HG03442 (cell line): ENCODE measurements around the gene PWWP2B.

Experiments
- ATAC-seq: cut with Tn5 transposase; IDR thresholded peaks from one replicate; pipeline ENCODE4 v1.9.1; 2021; ENCODE audit warnings: mild to moderate bottlenecking, moderate library complexity; ENCODE audit not compliant: unreplicated experiment

Gene PWWP2B

DNA sequence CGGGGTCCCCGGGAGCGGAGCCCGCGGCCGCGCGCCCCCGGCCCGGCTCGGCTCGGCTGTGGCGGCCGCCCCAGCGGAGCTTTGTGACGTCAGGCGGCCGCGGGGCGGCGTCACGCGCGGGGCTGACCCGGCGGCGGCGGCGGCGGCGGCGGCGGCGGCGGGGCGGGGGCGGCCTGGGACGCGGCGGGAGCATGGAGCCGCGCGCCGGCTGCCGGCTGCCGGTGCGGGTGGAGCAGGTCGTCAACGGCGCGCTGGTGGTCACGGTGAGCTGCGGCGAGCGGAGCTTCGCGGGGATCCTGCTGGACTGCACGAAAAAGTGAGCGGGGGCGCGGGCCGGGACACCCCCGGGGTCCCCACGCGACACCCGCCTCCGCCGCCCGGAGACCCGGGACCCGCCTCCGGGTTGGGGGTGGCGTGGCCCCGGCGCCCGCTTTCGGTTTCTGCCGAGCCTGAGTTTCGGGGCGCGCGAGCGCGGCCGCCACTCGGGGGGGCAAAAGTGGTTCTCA, at the start of gene PWWP2B:
Gene PWWP2B, plus strand, starts transcription at position 165 of the 506 bp plus-strand sequence. Its CDS starts 27 bp downstream, at position 192.
- peak; percentile 26 for ATAC-seq

DNA sequence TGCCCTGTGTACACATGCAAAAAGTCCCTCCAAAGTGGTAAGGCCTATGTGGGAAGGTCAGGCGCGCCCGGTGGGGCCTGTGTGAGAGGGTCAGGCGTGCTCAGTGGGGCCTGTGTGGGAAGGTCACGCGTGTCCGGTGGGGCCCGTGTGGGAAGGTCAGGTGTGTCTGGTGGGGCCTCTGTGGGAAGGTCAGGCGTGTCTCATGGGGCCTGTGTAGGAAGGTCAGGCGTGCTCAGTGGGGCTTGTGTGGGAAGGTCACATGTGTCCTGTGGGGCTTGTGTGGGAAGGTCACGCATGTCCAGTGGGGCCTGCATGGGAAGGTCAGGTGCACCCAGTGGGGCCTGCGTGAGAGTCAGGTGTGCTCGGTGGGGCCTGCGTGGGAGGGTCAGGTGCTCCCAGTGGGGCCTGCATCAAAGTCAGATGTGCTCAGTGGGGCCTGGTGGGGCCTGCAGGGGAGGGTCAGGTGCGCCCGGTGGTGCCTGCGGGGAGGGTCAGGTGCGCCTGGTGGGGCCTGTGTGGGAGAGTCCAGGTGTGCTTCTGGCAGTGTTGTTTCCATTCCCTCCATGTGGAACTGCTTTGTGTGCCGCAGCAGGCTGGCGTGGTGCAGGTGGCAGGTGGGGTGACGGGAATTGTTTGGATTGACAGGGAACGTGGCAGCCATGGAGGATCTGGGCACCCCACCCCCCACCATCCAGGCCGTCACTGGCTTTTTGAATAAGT, 49.6 kb upstream of the PWWP2B start:
- ATAC-seq: no peak

DNA sequence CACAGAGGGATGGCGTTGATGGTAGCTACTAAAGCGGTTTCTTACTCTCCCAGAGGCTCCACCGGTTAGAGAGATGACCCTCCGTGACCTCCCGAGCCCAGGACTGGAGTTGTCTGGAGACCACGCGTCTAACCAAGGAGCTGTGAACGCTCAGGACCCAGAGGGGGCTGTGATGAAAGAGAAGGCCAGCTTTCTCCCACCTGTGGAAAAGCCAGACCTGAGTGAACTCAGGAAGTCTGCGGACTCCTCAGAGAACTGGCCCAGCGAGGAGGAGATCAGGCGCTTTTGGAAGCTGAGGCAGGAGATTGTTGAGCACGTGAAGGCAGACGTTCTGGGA, 49.1 kb upstream of the PWWP2B start:
- no peak for ATAC-seq

DNA sequence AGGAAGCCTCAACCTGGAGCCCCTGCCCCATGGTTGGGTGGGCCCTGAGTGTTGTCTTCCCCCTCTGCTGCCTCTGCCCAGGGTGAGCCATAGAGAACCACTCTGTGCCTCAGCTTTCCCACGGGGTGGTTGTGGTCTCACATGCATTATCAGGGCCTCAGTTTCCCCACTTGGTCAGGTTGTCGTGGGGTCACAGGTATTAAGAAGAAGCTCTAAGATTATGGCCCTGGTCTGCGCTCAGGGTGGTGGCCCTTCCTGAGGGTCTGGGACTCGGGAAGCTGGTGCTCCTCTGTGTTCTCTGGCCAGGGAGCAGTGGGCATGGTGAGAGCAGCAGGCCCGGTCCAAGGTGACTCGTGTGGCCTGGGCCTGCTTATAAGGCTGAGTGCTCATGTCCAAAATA, 47.2 kb upstream of the PWWP2B start:
- ATAC-seq: no peak

DNA sequence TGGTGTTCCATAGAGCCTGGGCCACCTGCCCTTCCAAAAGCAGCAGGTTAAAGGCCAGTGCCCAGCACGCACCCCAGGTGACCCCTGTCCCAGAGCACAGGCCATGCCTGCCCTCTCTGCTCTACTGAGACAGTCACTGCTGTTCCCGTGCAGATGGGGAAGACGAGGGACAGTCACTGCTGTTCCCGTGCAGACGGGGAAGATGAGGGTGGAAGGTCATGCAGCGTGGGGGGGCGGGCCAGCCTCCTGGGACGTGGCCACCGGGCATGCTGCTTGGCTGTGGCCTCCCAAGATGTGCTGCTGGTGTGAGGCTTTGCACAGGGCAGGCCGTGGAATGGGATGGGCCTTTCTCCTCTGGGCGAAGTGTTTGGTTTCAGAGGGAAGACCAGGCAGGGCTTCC, 46.6 kb upstream of the PWWP2B start:
- ATAC-seq: no peak

DNA sequence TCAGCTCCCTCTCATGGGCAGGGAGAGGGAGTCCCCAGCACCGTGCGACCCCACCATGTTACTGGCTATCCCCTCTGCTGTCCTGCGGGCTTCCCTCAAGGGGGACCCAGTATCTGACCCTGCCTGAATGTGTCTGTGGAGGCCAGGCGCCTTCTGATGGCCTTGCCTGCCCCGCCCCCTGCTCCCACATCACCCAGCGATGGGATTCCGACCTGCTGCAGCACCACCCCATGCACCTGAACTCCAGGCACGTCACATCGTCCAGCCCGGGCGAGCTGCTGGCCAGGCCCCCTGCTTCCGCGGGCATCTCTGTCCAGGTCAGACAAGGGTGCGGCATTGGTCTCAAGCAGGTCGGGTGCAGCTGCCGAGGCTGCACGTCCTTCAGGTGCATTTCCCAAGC, 46.1 kb upstream of the PWWP2B start:
- ATAC-seq: no peak

DNA sequence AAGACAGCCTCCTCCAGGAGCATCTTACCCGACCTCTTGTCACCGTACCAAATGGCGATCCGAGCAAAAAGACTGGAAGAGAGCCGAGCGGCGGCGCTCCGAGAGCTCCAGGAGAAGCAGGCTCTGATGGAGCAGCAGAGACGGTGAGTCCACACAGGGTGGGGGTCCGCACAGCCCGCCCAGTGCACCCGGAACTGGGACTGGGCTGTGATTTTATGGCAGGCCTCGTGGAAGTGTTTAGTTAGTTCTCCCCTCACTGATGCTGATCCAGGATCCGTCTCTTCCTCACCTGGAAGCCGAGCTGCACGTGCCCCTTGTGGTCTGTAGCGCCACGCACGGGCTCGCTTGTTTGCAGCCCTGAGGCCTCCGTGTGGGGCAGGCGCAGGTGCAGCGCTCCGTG, 45.4 kb upstream of the PWWP2B start:
- ATAC-seq: no peak

DNA sequence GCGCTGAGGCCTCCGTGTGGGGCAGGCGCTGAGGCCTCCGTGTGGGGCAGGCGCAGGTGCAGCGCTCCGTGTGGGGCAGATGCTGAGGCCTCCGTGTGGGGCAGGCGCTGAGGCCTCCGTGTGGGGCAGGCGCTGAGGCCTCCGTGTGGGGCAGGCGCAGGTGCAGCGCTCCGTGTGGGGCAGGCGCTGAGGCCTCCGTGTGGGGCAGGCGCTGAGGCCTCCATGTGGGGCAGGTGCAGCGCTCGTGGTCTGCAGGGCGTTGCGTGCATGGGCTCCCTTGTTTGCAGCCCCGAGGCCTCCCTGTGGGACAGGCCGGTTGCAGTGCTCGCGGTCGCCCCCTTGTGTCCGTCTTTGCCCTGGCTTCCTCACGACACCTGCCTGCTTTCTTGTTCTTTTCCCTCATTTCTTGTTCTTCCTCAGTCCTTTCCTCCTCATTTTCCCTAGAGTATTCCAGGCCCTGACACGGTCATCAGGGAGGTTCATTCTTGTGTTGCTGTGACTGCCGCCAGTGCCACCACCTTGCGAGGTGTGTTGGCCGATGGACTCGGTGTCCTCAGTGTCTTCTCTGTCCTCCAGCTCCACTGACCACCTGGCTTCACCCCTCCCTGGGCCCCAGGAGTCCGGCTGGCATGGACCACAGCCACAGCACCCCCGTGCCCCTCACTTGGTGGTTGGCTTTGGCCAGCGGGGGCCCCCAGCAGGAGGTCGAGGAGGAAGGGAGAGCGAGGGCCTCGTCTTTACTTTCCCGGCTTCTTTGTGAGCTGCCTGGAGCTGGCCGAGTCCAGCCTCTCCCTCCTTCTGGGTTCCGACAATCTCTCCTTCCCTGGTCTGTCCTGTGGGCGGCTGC, 44.3 kb upstream of the PWWP2B start:
- peak; percentile 55 for ATAC-seq

DNA sequence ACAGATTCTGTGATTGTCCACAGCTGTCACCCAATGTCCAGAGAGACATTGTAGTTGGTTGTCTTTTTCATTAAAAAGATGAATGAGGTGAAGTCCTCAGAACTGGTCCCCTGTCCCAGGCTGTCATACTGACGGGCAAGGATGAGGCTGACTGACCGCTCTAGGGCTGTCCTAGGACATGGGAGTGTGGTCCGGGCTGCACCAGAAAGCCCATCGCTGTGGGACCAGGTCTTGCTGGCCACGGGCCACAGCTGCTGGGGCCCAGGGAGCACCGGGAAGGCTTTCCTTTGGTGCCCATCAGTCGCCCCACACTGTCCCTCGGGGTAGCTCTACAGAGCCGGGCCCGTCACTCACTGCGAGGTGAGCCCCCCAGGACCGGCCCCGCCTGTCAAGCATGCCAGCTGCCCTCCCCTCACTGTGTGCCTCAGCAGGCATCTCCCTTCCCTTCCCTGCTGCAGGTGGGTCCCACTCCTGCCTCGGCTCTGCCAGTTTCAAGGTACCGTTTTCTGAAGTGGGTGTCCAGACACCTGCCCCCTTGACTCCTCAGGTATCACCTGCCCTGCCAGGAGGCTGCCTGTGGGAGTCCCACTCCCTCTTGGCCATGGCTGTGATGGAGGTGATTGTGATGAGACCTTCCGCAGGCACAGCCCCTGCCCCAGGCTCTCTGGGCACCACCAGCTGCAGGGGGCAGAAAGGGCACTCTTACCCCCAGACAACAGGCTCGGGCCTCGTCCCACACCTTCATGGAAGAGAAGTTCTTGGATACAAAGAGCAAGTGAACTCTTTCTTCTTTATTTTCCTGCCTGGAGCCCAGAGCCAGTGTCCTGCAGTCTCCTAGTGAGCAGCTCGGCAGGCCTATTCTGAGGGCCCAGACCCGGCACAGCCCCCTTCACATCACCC, 43.3 kb upstream of the PWWP2B start:
- no peak for ATAC-seq

DNA sequence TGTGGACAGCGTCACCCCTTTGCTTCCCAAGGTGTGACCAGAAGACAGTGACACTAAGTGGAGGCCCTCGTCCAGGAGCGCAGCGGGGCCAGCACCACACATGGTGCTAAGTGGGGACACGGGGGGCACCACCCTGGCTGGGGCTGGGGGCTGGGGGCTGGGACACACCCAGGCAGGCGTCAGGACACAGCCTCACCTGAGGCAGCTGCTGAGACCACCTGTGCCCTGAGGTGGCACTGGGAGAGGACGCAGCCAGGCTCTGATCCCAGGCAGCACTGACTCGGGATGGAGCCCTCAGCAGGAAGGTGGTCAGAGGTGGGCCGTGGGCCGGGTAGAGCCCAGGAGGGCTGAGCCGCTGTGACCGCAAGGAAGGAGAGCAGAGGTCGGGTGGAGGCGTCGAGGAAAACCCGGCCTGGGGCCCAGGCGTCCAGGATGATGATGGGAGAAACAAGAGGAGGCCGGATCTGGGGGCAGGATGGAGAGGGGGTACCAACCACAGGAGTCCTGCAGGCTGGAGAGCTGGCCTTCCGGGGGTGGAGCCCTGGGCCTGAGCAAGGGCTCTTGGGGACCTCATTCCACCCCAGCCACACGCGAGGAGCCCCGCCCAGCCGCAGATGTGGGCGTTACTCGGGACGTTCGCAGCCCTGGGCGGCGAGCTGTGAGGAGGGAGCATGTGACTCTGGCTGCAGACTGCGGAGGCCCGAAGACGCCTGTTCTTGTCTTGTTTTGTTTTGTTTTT, 42.5 kb upstream of the PWWP2B start:
- no peak for ATAC-seq

DNA sequence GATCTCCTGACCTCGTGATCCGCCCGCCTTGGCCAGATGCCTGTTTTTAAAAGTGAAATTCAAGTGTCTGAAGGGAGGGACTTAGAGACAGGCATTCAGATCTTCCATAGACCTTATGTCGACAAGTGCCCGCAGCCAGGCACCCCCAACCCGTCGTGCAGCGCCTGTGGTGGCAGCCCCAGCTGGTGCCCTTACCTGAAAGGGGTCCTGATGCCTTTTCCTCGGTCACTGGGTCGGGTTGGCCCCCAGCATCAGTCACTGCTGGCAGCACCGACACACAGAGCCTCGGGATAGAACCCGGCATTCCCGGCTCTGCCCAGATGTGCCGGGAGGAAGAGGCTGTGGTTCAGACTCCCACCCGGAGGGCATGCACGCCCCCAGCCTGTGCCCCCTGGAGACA, 41.7 kb upstream of the PWWP2B start:
- no peak for ATAC-seq

DNA sequence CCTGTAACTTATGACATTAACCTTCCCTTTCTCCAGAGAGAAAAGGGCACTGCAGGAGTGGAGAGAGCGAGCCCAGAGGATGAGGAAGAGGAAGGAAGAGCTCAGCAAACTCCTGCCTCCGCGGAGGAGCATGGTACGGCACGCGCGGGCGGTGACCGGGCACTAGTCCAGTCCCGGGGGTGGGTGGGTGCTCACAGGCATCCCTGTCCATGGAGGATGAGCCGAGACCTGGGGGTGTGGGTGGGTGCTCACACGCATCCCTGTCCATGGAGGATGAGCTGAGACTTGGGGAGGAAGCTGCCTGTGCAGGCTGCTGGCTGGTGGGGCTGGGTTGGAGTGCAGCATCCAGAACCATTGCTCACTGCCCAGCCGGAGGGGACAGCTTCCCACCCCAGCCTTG, 41.2 kb upstream of the PWWP2B start:
- no peak for ATAC-seq

DNA sequence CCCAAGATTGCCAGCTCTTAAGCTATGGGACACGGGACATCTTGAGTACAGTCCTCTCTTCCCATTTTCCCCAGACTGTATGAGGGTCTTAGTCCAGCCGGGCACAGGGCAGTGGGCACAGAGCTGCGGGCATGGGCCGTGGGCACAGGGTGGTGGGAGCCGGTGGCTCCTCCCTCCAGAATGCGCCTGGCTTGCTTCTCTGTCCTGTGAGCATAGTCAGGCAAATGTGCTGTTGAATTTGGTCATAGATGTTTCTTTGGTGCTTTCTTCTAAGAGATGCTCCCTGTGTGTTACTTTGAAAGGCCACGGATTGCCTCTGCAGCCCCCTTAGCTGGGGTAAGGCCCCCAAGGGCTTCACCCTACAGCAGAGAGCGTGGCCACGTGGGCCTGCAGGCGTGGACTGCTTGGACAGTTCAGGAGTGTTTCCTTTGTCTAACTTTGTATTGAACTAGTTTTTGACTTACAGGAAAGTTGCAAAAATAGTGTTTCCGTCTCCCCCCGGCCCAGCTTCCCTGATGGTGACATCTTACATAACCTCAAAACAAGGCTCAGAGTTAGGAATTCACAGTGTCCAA, 40.3 kb upstream of the PWWP2B start:
- ATAC-seq: no peak

DNA sequence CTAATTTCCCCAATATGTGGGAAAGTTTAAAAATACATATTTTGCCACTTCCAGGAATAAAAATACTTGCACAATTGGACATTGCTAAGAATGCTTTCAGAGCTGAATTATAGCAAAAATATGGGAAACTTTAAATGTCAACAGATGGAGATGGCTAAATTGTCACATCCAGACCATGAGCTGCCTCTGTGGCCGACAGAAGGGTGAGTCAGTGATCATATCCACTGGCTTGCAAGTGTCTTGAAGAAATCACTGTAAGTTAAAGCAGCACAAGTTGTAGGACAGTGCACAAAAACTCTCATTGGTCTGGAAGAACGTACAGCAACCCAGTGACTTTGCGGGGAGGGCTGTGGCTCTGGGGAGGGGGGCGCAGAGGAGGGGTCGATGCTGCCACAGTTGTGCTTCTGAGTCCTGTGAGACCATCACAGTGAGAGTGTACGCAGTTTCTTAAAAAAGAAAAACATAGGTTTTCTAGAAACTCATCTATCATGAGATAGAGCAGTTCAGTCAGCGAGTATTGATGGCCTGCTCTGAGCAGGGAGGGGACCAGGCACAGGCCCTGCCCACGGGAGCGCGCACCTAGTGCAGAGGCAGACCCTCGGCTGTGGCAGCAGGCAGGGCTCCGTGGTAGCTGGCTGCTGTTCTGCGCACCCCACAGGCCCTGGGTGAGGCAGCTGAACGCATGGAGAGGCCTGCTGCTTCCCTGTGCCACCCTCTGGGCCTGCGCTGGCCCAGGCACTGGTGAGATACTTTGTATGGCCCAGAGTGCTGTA, 39.5 kb upstream of the PWWP2B start:
- ATAC-seq: no peak

DNA sequence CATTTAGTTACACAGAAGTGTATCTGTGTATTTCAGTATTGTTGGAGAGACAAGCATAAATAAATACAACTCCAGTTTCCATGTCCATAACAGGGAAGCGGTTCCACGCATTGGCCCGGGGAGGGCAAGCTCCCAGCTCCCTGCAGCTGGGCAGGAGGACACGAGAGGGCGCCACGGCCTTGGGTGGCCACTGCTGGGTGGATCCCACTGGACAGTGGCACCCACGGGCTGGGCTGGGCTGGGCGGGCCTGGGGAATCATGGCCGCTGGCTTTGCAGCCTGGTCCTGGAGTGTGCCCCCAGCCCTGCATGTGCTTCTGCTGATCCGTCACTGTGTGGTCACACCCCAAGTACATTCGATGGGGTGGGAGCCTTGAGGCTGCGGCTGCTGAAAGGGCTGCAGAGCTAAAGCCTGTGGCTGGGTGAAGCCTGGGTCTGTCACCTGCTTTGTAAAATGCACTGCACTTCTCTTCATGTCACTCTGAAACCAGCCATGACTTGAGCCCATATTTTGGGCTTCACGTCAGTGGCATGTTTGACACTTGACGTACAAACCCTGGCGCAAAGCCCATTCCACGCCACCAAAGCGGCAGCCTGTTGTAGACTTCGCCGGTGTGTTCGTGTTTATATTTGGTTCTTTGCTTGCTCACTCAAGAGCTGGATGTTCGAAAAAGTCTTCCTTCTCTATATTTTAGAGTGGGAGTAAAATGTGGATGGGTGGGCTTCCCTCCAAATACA, 37.5 kb upstream of the PWWP2B start:
- ATAC-seq: no peak

DNA sequence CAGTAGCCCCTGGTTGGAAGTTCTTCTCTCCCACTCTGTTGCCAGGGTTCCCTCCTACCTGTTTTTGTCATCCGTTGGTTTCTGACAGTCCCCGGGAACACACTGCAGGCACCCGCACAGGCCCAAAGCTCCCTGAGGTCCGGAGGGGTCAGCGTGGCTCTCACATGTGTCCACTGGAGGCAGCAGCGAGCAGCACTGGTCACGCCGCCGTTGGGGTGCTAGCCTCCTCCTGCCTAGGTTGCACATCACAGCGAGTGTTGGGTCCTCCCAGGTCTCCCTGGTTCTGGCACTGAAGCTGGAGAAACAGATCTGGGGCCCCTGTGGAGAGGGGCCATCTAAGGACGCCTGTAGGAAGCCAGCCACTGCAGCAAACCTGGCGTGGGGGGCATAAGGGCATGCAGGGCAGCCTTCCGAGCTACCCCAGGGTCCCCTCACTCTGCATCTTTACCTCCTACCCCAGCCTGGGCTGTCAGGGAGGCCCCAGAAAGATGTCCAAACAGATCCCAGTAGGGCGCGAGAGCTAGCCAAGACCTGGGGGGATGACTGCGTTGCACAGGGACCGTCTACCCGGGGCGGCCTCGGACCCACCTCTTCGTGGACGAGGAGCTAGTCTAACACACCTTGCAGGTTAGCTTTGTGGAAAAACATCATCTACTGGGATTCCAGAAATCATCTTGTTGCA, 36.1 kb upstream of the PWWP2B start:
- ATAC-seq: no peak

DNA sequence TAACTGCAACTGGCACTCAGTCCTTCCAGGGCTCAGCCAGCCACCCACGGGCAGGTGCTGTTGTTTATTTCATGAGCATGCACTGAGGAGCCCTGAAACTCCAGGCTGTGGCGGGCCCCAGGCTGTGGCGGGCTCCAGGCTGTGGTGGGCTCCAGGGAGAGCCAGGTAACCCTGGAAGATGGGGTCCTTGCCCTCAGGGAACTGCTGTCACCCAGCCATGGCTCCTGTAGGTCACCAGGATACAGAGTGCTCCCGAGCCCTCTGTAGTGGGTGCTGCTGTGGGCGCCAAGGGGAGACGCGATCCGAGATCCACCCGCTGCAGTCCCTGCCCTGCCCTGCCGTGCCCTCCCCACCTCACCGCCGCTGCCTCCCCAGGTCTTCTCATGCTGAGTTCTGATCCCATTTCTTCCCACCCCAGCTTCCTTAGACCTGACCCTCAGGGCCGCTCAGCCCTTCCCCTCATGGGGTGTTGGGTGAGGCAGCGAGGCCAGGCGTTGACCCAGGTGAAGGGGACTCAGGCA, 35.4 kb upstream of the PWWP2B start:
- ATAC-seq: no peak

DNA sequence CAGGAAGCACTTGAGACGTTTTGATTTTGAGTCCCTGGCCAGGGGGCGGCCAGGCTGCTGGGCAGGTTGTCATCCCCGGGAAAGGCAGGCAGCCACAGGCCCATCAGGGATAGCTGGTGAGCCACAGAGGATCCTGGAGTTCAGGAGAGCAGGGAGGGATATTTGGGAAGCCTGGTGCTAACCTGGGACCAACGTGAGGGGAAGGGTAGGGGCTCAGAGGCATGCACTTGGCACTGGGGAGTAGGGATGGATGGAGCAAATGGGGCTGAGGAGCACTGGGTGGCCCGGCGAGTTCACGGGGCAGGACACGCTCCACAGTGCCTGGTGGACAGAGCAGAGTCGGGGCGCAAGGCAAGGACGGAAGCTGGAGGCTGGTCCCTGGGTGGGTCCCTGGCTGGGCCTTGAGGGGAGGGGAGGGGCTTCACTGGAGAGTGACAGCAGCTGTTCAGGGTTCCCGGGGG, 34.8 kb upstream of the PWWP2B start:
- no peak for ATAC-seq
